H9 (cell line): ENCODE results near the gene ABCG1. TPM values are rescaled to one million over a fixed set of nuclear protein-coding genes. Genes with fewer than 3 reads are reported as not detected.
A peak's percentile ranks its signal among the peaks of the same experiment; 100 is the strongest.

Experiments used
- DNase-seq: peaks from one replicate; pipeline ENCODE4 v3.0.0-alpha.2; 2017
- H2AFZ ChIP-seq: one replicate; pipeline ENCODE4 v1.6.1; 2013; ENCODE audit warnings: mild to moderate bottlenecking, low read length, control low read depth, moderate library complexity
- H2AK5ac ChIP-seq: 2 replicates; pipeline ENCODE4 v1.6.1; 2013; ENCODE audit warnings: low read length, control low read depth, mixed read lengths; ENCODE audit not compliant: insufficient read length
- H2BK120ac ChIP-seq: one replicate; pipeline ENCODE4 v1.6.1; 2013; ENCODE audit warnings: low read depth, mild to moderate bottlenecking, low read length, control low read depth, inconsistent platforms; ENCODE audit not compliant: poor library complexity, severe bottlenecking
- H2BK12ac ChIP-seq: 2 replicates; pipeline ENCODE4 v1.6.1; 2013; ENCODE audit warnings: low read length, control low read depth, mixed read lengths, low read depth; ENCODE audit not compliant: insufficient read length
- H2BK15ac ChIP-seq: 2 replicates; pipeline ENCODE4 v1.6.1; 2013; ENCODE audit warnings: low read depth, low read length, control low read depth
- H2BK20ac ChIP-seq: one replicate; pipeline ENCODE4 v1.6.1; 2013; ENCODE audit warnings: low read depth, mild to moderate bottlenecking, low read length, control low read depth, inconsistent platforms; ENCODE audit not compliant: poor library complexity, severe bottlenecking
- H2BK5ac ChIP-seq: 2 replicates; pipeline ENCODE4 v1.6.1; 2013; ENCODE audit warnings: low read length, control low read depth, mixed read lengths; ENCODE audit not compliant: insufficient read length
- H3K14ac ChIP-seq: 2 replicates; pipeline ENCODE4 v1.6.1; 2013; ENCODE audit warnings: low read length, control low read depth; ENCODE audit not compliant: insufficient read depth
- H3K18ac ChIP-seq: 2 replicates; pipeline ENCODE4 v1.6.1; 2013; ENCODE audit warnings: low read depth, mild to moderate bottlenecking, mixed read lengths, low read length, control low read depth; ENCODE audit not compliant: insufficient read length
- H3K23ac ChIP-seq: 2 replicates; pipeline ENCODE4 v1.6.1; 2013; ENCODE audit warnings: low read length, control low read depth, mixed read lengths, low read depth; ENCODE audit not compliant: insufficient read length
- H3K23me2 ChIP-seq: 2 replicates; pipeline ENCODE4 v1.6.1; 2013; ENCODE audit warnings: low read depth, mild to moderate bottlenecking, mixed read lengths, low read length, control low read depth; ENCODE audit not compliant: insufficient read length, poor library complexity, severe bottlenecking
- H3K27ac ChIP-seq: 2 replicates; pipeline ENCODE4 v1.5.1; 2013; ENCODE audit warnings: low read length, control low read depth, mixed read lengths, low read depth; ENCODE audit not compliant: insufficient read length
- H3K27me3 ChIP-seq: 2 replicates; pipeline ENCODE4 v1.6.1; 2013; ENCODE audit warnings: low read length, control low read depth, inconsistent platforms; ENCODE audit not compliant: insufficient read depth
- H3K4ac ChIP-seq: 2 replicates; pipeline ENCODE4 v1.6.1; 2013; ENCODE audit warnings: low read depth, mild to moderate bottlenecking, control low read depth, inconsistent platforms, low read length, moderate library complexity
- H3K4me1 ChIP-seq: 2 replicates; pipeline ENCODE4 v1.6.1; 2013; ENCODE audit warnings: low read length, control low read depth, inconsistent platforms; ENCODE audit not compliant: insufficient read depth
- H3K4me2 ChIP-seq: 2 replicates; pipeline ENCODE4 v1.6.1; 2013; ENCODE audit warnings: low read length, control low read depth, mixed read lengths; ENCODE audit not compliant: insufficient read length, insufficient read depth
- H3K56ac ChIP-seq: 2 replicates; pipeline ENCODE4 v1.6.1; 2013; ENCODE audit warnings: low read depth, mild to moderate bottlenecking, mixed read lengths, low read length, control low read depth; ENCODE audit not compliant: insufficient read length
- H3K79me1 ChIP-seq: 2 replicates; pipeline ENCODE4 v1.6.1; 2013; ENCODE audit warnings: low read depth, mild to moderate bottlenecking, moderate library complexity, low read length, control low read depth, inconsistent platforms; ENCODE audit not compliant: insufficient read depth, poor library complexity, severe bottlenecking
- H3K79me2 ChIP-seq: 2 replicates; pipeline ENCODE4 v1.6.1; 2013; ENCODE audit warnings: low read length, control low read depth, inconsistent platforms; ENCODE audit not compliant: insufficient read depth
- H3K9ac ChIP-seq: 2 replicates; pipeline ENCODE4 v1.6.1; 2013; ENCODE audit warnings: low read length, control low read depth, mixed read lengths; ENCODE audit not compliant: insufficient read length; ENCODE audit errors: extremely low read depth
- H3K9me3 ChIP-seq: one replicate; pipeline ENCODE4 v1.6.1; 2013; ENCODE audit warnings: low read depth, low read length, inconsistent platforms; ENCODE audit not compliant: control insufficient read depth
- H3T11ph ChIP-seq: one replicate; pipeline ENCODE4 v1.6.1; 2013; ENCODE audit warnings: mild to moderate bottlenecking, low read length, control low read depth, inconsistent platforms
- H4K20me1 ChIP-seq: one replicate; pipeline ENCODE4 v1.6.1; 2013; ENCODE audit not compliant: control insufficient read depth, insufficient read length, insufficient read depth
- H4K5ac ChIP-seq: 2 replicates; pipeline ENCODE4 v1.6.1; 2013; ENCODE audit warnings: low read depth, mild to moderate bottlenecking, mixed read lengths, low read length, control low read depth; ENCODE audit not compliant: insufficient read length
- H4K8ac ChIP-seq: replicated peaks from 2 replicates; pipeline ENCODE4 v1.6.1; 2013; ENCODE audit warnings: low read length, control low read depth, mixed read lengths, low read depth; ENCODE audit not compliant: insufficient read length
- H4K91ac ChIP-seq: 2 replicates; pipeline ENCODE4 v1.6.1; 2013; ENCODE audit warnings: low read depth, mild to moderate bottlenecking, moderate library complexity, mixed read lengths, low read length, control low read depth; ENCODE audit not compliant: insufficient read length
- H3K27ac Mint-ChIP-seq, 3 experiments: 2 replicates in 2 of 3; 3 replicates in 1 of 3; pipeline ENCODE4 v1.8.0; 2020 to 2021; ENCODE audit warnings: mixed read lengths in 3 of 3, mild to moderate bottlenecking in 1 of 3, moderate library complexity in 1 of 3
- H3K27me3 Mint-ChIP-seq: 2 replicates; pipeline ENCODE4 v1.8.0; 2021; ENCODE audit warnings: low read depth, mild to moderate bottlenecking, moderate library complexity, mixed read lengths
- H3K36me3 Mint-ChIP-seq, 3 experiments: 2 replicates in 2 of 3; 3 replicates in 1 of 3; pipeline ENCODE4 v1.8.0; 2020 to 2021; ENCODE audit warnings: low read depth in 3 of 3, mixed read lengths in 3 of 3; ENCODE audit not compliant: insufficient read depth in 1 of 3
- H3K4me1 Mint-ChIP-seq, 2 experiments: 2 replicates each; pipeline ENCODE4 v1.8.0; 2020; ENCODE audit warnings: mixed read lengths in 2 of 2
- H3K4me3 Mint-ChIP-seq, 2 experiments: 2 replicates in 1 of 2; 3 replicates in 1 of 2; pipeline ENCODE4 v1.8.0; 2020 to 2021; ENCODE audit warnings: mild to moderate bottlenecking in 2 of 2, mixed read lengths in 2 of 2, moderate library complexity in 1 of 2
- H3K9me3 Mint-ChIP-seq, 2 experiments: 2 replicates in 1 of 2; 3 replicates in 1 of 2; pipeline ENCODE4 v1.8.0; 2020; ENCODE audit warnings: mild to moderate bottlenecking in 2 of 2, mixed read lengths in 2 of 2, moderate library complexity in 1 of 2
- CTCF ChIP-seq: fragments of 200-600 bp; sonication (generic); conservative IDR thresholded peaks from 3 replicates; pipeline ENCODE4 v1.8.0; 2021; ENCODE audit warnings: antibody characterized with exemption, mild to moderate bottlenecking
- WGBS: extraction: QIAGEN DNeasy Blood & Tissue Kit; methylation state at CpG from one replicate; pipeline ENCODE4 v1.1.7; 2013; ENCODE audit warnings: missing lambda C conversion rate, low lambda C conversion rate, mixed read lengths; ENCODE audit not compliant: insufficient read length; ENCODE audit errors: extremely low coverage; 5-methylcytosine and 5-hydroxymethylcytosine counted together
- total RNA-seq: library from RNA; stranded (reverse); gene quantifications from 2 replicates; pipeline ENCODE4 v1.2.1, GENCODE V29; 2021

ABCG1 gene
- total RNA-seq, 1 experiment from 2014 or later, result 0.83 TPM

- no peaks in the 10 kb centered on the region for H3K9me3 ChIP-seq
- no peak overlapping the region for H2AFZ ChIP-seq
- H3K27me3 Mint-ChIP-seq, result peaks cover 11% of the 10 kb centered on the region
Observed at GRCh38 chr21:42309753-42310213, 90.8 kb downstream of the ABCG1 start.

More at GRCh38 chr21:42309753-42310213, 90.8 kb downstream of the ABCG1 start:
- peak overlapping the region; percentile 41 to 70; a peak in 4 of 5 replicates for H3K4me3 Mint-ChIP-seq
- peak overlapping the region; percentile 36 for H3K4me2 ChIP-seq
- H3K4ac ChIP-seq, result no peak overlapping the region
- H3K4me1 ChIP-seq, result peaks cover 4% of the 10 kb centered on the region; the same call in 1 of the 2 replicates
- H4K8ac ChIP-seq, result no peak overlapping the region
- no peak overlapping the region for H2BK5ac ChIP-seq
- no peak overlapping the region for H3K56ac ChIP-seq
- H3K18ac ChIP-seq, result no peak overlapping the region
- no peaks in the 10 kb centered on the region for H3K23me2 ChIP-seq
- H2AK5ac ChIP-seq, result no peak overlapping the region
- no peak overlapping the region for H2BK15ac ChIP-seq
- H4K20me1 ChIP-seq, result no peaks in the 10 kb centered on the region
- no peaks in the 10 kb centered on the region for H3K79me2 ChIP-seq
- H3K9me3 Mint-ChIP-seq, result no peaks in the 10 kb centered on the region; a peak in 1 of 5 replicates
- no peaks in the 10 kb centered on the region for H3K36me3 Mint-ChIP-seq
- no peaks in the 10 kb centered on the region for H3K27me3 ChIP-seq
- no peak overlapping the region for H3T11ph ChIP-seq
- no peak overlapping the region; a peak in 1 of 7 replicates for H3K27ac Mint-ChIP-seq
- no peak overlapping the region for H3K9ac ChIP-seq
- no peaks in the 10 kb centered on the region for H3K79me1 ChIP-seq
- peak; percentile 80 for DNase-seq
- no peak overlapping the region for H4K5ac ChIP-seq
- peaks cover 25 to 26% of the 10 kb centered on the region in 2 experiments for H3K4me1 Mint-ChIP-seq
- no peak overlapping the region for H3K23ac ChIP-seq
- H2BK12ac ChIP-seq, result no peak overlapping the region
- H3K27ac ChIP-seq, result no peak overlapping the region
- no peak overlapping the region for H4K91ac ChIP-seq
- H3K14ac ChIP-seq, result no peak overlapping the region
- no CpG with 5 or more reads among the region's 22 CpGs for WGBS
- no peak overlapping the region for H2BK120ac ChIP-seq
- TF ChIP-seq CTCF, result peak; percentile 87
- no peak overlapping the region for H2BK20ac ChIP-seq
